Type B pancreatic cell (in vitro differentiated cells): ENCODE data around the gene DRAXIN. TPM values are rescaled to one million over a fixed set of nuclear protein-coding genes. Genes with fewer than 3 reads are reported as not detected.

Experiments used
- DNase-seq: peaks from one replicate; pipeline ENCODE4 v3.0.0; 2021; ENCODE audit warnings: mixed read lengths; ENCODE audit not compliant: unreplicated experiment; ENCODE audit errors: extremely low spot score
- H3K27ac Mint-ChIP-seq: 2 replicates; pipeline ENCODE4 v1.8.0; 2021; ENCODE audit warnings: mild to moderate bottlenecking, mixed read lengths
- H3K27me3 Mint-ChIP-seq: 2 replicates; pipeline ENCODE4 v1.8.0; 2021; ENCODE audit warnings: mixed read lengths
- H3K36me3 Mint-ChIP-seq: 2 replicates; pipeline ENCODE4 v1.8.0; 2021; ENCODE audit warnings: mixed read lengths
- H3K4me1 Mint-ChIP-seq: one replicate; pipeline ENCODE4 v1.8.0; 2021; ENCODE audit warnings: mixed read lengths; ENCODE audit not compliant: unreplicated experiment
- H3K4me3 Mint-ChIP-seq: 2 replicates; pipeline ENCODE4 v1.8.0; 2021; ENCODE audit warnings: mild to moderate bottlenecking, mixed read lengths
- H3K9me3 Mint-ChIP-seq: 2 replicates; pipeline ENCODE4 v1.8.0; 2021; ENCODE audit warnings: mixed read lengths
- total RNA-seq: library from RNA; stranded (reverse); gene quantifications from 2 replicates; pipeline ENCODE4 v1.2.1, GENCODE V29; 2021; ENCODE audit warnings: low replicate concordance
- TF ChIP-seq, protein P1 (sequence below): fragments of 200-600 bp; sonication (generic); conservative IDR thresholded peaks from 2 replicates; pipeline ENCODE4 v1.5.0; 2021; ENCODE audit warnings: antibody characterized with exemption, mild to moderate bottlenecking

The DRAXIN gene
- total RNA-seq, 1 donor from 2014 or later: 13.5 TPM

GRCh38 chr1:11771481-11772043 lies 80.1 kb downstream of the DRAXIN start:
- Mint-ChIP-seq H3K4me3 (no peak overlapping the region), H3K27me3 (no peaks in the 10 kb centered on the region), H3K9me3 (no peaks in the 10 kb centered on the region), H3K4me1 (no peaks in the 10 kb centered on the region), H3K27ac (no peak overlapping the region), H3K36me3 (no peaks in the 10 kb centered on the region)
- TF ChIP-seq, protein P1, sequence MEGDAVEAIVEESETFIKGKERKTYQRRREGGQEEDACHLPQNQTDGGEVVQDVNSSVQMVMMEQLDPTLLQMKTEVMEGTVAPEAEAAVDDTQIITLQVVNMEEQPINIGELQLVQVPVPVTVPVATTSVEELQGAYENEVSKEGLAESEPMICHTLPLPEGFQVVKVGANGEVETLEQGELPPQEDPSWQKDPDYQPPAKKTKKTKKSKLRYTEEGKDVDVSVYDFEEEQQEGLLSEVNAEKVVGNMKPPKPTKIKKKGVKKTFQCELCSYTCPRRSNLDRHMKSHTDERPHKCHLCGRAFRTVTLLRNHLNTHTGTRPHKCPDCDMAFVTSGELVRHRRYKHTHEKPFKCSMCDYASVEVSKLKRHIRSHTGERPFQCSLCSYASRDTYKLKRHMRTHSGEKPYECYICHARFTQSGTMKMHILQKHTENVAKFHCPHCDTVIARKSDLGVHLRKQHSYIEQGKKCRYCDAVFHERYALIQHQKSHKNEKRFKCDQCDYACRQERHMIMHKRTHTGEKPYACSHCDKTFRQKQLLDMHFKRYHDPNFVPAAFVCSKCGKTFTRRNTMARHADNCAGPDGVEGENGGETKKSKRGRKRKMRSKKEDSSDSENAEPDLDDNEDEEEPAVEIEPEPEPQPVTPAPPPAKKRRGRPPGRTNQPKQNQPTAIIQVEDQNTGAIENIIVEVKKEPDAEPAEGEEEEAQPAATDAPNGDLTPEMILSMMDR: no peak
- DNase-seq: no peak

DNA sequence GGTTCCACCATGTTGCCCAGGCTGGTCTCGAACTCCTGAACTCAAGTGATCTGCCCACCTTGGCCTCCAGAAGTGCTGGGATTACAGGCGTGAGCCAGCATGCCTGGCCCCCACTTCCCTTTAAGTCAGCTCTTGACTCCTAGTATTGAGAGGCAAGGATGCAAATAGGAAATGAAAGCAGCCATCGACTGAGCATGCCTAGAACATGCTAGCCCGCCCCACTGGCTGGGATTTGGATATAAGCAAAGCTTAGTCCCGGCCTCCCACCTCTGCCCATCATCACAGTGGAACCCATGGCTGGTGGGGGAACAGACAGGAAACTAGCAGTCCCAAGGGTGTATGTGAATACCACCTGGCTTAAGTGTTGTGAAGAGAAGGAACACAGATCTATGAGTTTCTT lies 80.9 kb downstream of the DRAXIN start:
- H3K9me3 Mint-ChIP-seq: no peaks in the 10 kb centered on the region
- H3K27me3 Mint-ChIP-seq: no peaks in the 10 kb centered on the region
- H3K27ac Mint-ChIP-seq: no peak overlapping the region
- no peak overlapping the region for H3K4me3 Mint-ChIP-seq
- DNase-seq: no peak
- H3K36me3 Mint-ChIP-seq: no peaks in the 10 kb centered on the region
- TF ChIP-seq, protein P1: no peak
- H3K4me1 Mint-ChIP-seq: no peaks in the 10 kb centered on the region

GRCh38 chr1:11774753-11775152 lies 83.2 kb downstream of the DRAXIN start:
- Mint-ChIP-seq H3K27me3 (no peaks in the 10 kb centered on the region), H3K36me3 (no peaks in the 10 kb centered on the region), H3K9me3 (no peaks in the 10 kb centered on the region), H3K4me3 (no peak overlapping the region), H3K4me1 (no peaks in the 10 kb centered on the region), H3K27ac (no peak overlapping the region)
- TF ChIP-seq, protein P1: no peak
- no peak for DNase-seq

Other genes starting within 250 kb of the DRAXIN start
- gene DISP3, start 212.6 kb upstream of the DRAXIN start, total RNA-seq: 4.7 and 4.8 TPM in 2 replicates
- gene FBXO2, start 37.3 kb upstream of the DRAXIN start, total RNA-seq: 5.9 and 7.4 TPM in 2 replicates
- gene FBXO44, start 36.8 kb upstream of the DRAXIN start, total RNA-seq: 14.1 and 24.8 TPM in 2 replicates
- 4.3 and 6.5 TPM in 2 replicates for gene FBXO6, start 27.5 kb upstream of the DRAXIN start, total RNA-seq
- 45.0 and 70.7 TPM in 2 replicates for gene MAD2L2, start 10.6 kb upstream of the DRAXIN start, total RNA-seq
- 38.0 and 38.6 TPM in 2 replicates for gene AGTRAP, start 44.4 kb downstream of the DRAXIN start, total RNA-seq
- 0.40 TPM in 1 of 2 replicates, not detected in the other for gene C1orf167, start 70.5 kb downstream of the DRAXIN start, total RNA-seq
- 30.1 and 33.4 TPM in 2 replicates for gene MTHFR, start 114.3 kb downstream of the DRAXIN start, total RNA-seq
- gene CLCN6, start 114.5 kb downstream of the DRAXIN start, total RNA-seq: 21.3 and 31.1 TPM in 2 replicates
- not detected in 2 replicates for gene NPPA, start 156.1 kb downstream of the DRAXIN start, total RNA-seq
- 0.71 and 1.7 TPM in 2 replicates for gene NPPB, start 167.2 kb downstream of the DRAXIN start, total RNA-seq
- gene KIAA2013, start 234.7 kb downstream of the DRAXIN start, total RNA-seq: 39.5 and 50.3 TPM in 2 replicates
- 81.8 and 110 TPM in 2 replicates for gene PLOD1, start 243.0 kb downstream of the DRAXIN start, total RNA-seq